ENCODE data around the gene KRT37. TPM values are rescaled to one million over a fixed set of nuclear protein-coding genes. Genes with fewer than 3 reads are reported as not detected.

KRT37 gene
- total and polyA plus RNA-seq, 9 of the 15 experiments (the other 6 are each of a cell fraction or from before 2014, with no cell fraction given) = not detected

GRCh38 chr17:41396996-41397660 is 27.3 kb downstream of the KRT37 start, which contains the start of gene KRT31:
KRT31 (minus strand) TSS chr17:41397608; CDS start chr17:41397539, 69 bp downstream.
- intact Hi-C loops (cut with micrococcal nuclease) = no loop called here

DNA sequence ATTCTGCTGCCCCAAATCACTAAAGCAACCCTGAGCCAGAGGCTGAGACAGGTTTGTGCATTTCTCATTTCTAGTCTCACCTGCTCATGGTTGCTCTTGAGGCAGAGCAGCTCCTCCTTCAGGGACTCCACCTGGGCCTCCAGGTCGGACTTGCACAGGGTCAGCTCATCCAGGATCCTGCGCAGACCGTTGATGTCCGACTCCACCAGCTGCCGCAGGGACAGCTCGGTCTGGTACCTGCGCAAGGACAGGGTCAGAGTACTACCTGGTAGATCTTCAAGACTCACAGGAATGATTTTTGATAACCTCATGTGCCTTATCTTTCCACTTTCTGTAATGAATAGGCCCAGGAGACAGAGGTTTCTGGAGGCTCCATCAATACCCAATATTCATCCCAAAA is 28.0 kb downstream of the KRT37 start:
- TF ChIP-seq CHAMP1 (IDR thresholded peaks at IDR 0.05) = no peak
- no peak for TF ChIP-seq ZNF778 (CRISPR knock-in tag; IDR thresholded peaks at IDR 0.05)
- no peak for TF ChIP-seq HNRNPUL1 (IDR thresholded peaks at IDR 0.05; ENCODE audit: low read length)
- no peak for TF ChIP-seq KDM4B (IDR thresholded peaks at IDR 0.05; ENCODE audit: borderline replicate concordance in 2 of 2, low read depth in 1 of 2)
- TF ChIP-seq MBD1 (CRISPR knock-in tag; IDR thresholded peaks at IDR 0.05) = no peak
- no peak for TF ChIP-seq ZSCAN32 (CRISPR knock-in tag; IDR thresholded peaks at IDR 0.05)
- TF ChIP-seq SREBF1 (IDR thresholded peaks at IDR 0.05; ENCODE audit: borderline replicate concordance, low read depth, low read length) = no peak
- no peak for TF ChIP-seq SMARCB1 (IDR thresholded peaks at IDR 0.05; ENCODE audit: insufficient read length, low read depth)
- 2% methylated on average over 7 of the region's 7 CpGs for WGBS (ENCODE audit: insufficient coverage, low coverage, missing lambda C conversion rate)
- intact Hi-C loops (cut with micrococcal nuclease) (no loop called here), in situ Hi-C loops (cut with MboI) (no loop called here)
- Histone ChIP-seq H3K9me1 (ENCODE audit: control insufficient read depth, insufficient read depth, low read length) (no peaks in the 10 kb centered on the region), H3K9me3 (replicated peaks; ENCODE audit: control insufficient read depth, insufficient read depth, low read depth, low read length) (no peaks in the 10 kb centered on the region), H3K27me3 (ENCODE audit: control insufficient read depth in 2 of 2, insufficient read depth in 2 of 2, low read length in 2 of 2) (peaks cover 4 to 41% of the 10 kb centered on the region in 2 experiments), H4K20me1 (replicated peaks; ENCODE audit: control insufficient read depth, insufficient read depth, low read length) (no peaks in the 10 kb centered on the region), H3K4me2 (ENCODE audit: insufficient read depth, low read length) (no peak overlapping the region), H3K36me3 (ENCODE audit: control insufficient read depth, insufficient read depth, low read length) (no peaks in the 10 kb centered on the region), H3K79me2 (ENCODE audit: control insufficient read depth, insufficient read depth, low read length) (no peaks in the 10 kb centered on the region), H3K9ac (ENCODE audit: insufficient read depth in 1 of 2, low read depth in 2 of 2, low read length in 2 of 2) (no peak overlapping the region), H3K4me3 (no peak overlapping the region), H2AFZ (ENCODE audit: low read depth, low read length) (no peak overlapping the region), H3K27ac (ENCODE audit: extremely low read depth, low read depth, low read length) (no peak overlapping the region), H3K4me1 (replicated peaks in 1 of 2; ENCODE audit: control insufficient read depth in 2 of 2, insufficient read depth in 2 of 2, low read length in 2 of 2) (no peaks in the 10 kb centered on the region)
- no peak for ATAC-seq
- FAIRE-seq = no peak
- no TSS peak for BruUV-seq (replicated peaks)
- CTCF ChIA-PET (ENCODE audit: low intra/inter-chr PET ratio) = no interaction called here
- POLR2A ChIA-PET = no interaction called here
- DNase-seq (ENCODE audit: extremely low read depth in 1 of 4, low spot score in 3 of 4) = no peak

More at GRCh38 chr17:41396996-41397660, 27.3 kb downstream of the KRT37 start, which contains the start of gene KRT31:
- no TSS peak for BruUV-seq (replicated peaks)
- ATAC-seq (no peak), DNase-seq (ENCODE audit: extremely low read depth in 1 of 4, low spot score in 3 of 4) (no peak), FAIRE-seq (no peak)
- WGBS (ENCODE audit: insufficient coverage, low coverage, missing lambda C conversion rate) = 1% methylated on average over 13 of the region's 16 CpGs
- Histone ChIP-seq H3K27ac (ENCODE audit: extremely low read depth, low read depth, low read length) (no peak within 1 kb of the TSS), H3K4me3 (no peak within 1 kb of the TSS), H3K27me3 (ENCODE audit: control insufficient read depth in 2 of 2, insufficient read depth in 2 of 2, low read length in 2 of 2) (peaks cover 4 to 44% of the 10 kb centered on the region in 2 experiments), H4K20me1 (replicated peaks; ENCODE audit: control insufficient read depth, insufficient read depth, low read length) (no peaks in the 10 kb centered on the region; the same call in 1 of the 2 replicates), H2AFZ (ENCODE audit: low read depth, low read length) (no peak within 1 kb of the TSS), H3K9me1 (ENCODE audit: control insufficient read depth, insufficient read depth, low read length) (no peaks in the 10 kb centered on the region), H3K79me2 (ENCODE audit: control insufficient read depth, insufficient read depth, low read length) (no peaks in the 10 kb centered on the region), H3K4me1 (replicated peaks in 1 of 2; ENCODE audit: control insufficient read depth in 2 of 2, insufficient read depth in 2 of 2, low read length in 2 of 2) (no peaks in the 10 kb centered on the region), H3K9ac (ENCODE audit: insufficient read depth in 1 of 2, low read depth in 2 of 2, low read length in 2 of 2) (no peak within 1 kb of the TSS), H3K36me3 (ENCODE audit: control insufficient read depth, insufficient read depth, low read length) (no peaks in the 10 kb centered on the region), H3K9me3 (replicated peaks; ENCODE audit: control insufficient read depth, insufficient read depth, low read depth, low read length) (no peaks in the 10 kb centered on the region), H3K4me2 (ENCODE audit: insufficient read depth, low read length) (no peak within 1 kb of the TSS)
- in situ Hi-C loops (cut with MboI) = no loop called here
- ChIA-PET POLR2A (no interaction called here), CTCF (ENCODE audit: low intra/inter-chr PET ratio) (no interaction called here)
- TF ChIP-seq FOS (IDR thresholded peaks at IDR 0.05; ENCODE audit: extremely low read depth, insufficient read length) (no peak), KDM4B (IDR thresholded peaks at IDR 0.05; ENCODE audit: borderline replicate concordance in 2 of 2, low read depth in 1 of 2) (no peak), WHSC1 (IDR thresholded peaks at IDR 0.05; ENCODE audit: low read length) (no peak), ZNF766 (CRISPR knock-in tag; conservative IDR thresholded peaks at IDR 0.05) (no peak), ILF3 (IDR thresholded peaks at IDR 0.05; ENCODE audit: borderline replicate concordance) (no peak), FIP1L1 (IDR thresholded peaks at IDR 0.05; ENCODE audit: low read depth, low read length, poor library complexity, severe bottlenecking) (no peak), HDAC2 (IDR thresholded peaks at IDR 0.05) (no peak)

Data from K562 (cell line).